ENCODE results near the gene ITGA11. TPM values are rescaled to one million over a fixed set of nuclear protein-coding genes. Genes with fewer than 3 reads are reported as not detected.
"Not testable (repeated sequence)": the region's sequence is repeated elsewhere in the genome, so short reads cannot be mapped to it uniquely, and the experiment has no call there.

The ITGA11 gene
- total RNA-seq, 4 donors from 2014 or later: 3.3 to 15.8 (median 8.6) TPM

GRCh38 chr15:68399096-68400065 lies 32.6 kb downstream of the ITGA11 start:
- H3K27ac ChIP-seq (replicated peaks in 1 of 4): no peak overlapping the region
- WGBS: 90% methylated on average over 5 of the region's 5 CpGs
- intact Hi-C loops (cut with DNase I): no loop called here

GRCh38 chr15:68397999-68398398 lies 34.0 kb downstream of the ITGA11 start:
- no CpG with 5 or more reads among the region's 3 CpGs for WGBS
- intact Hi-C loops (cut with DNase I); H3K27me3 ChIP-seq; H3K9me3 ChIP-seq; H3K27ac ChIP-seq (replicated peaks in 1 of 4); H3K4me1 ChIP-seq; H3K36me3 ChIP-seq; DNase-seq (ENCODE audit: extremely low spot score); H3K4me3 ChIP-seq: not testable (repeated sequence)

More at GRCh38 chr15:68399096-68400065, 32.6 kb downstream of the ITGA11 start:
- DNase-seq (ENCODE audit: extremely low spot score): peak; percentile 26
- peaks cover 0 to 11% (median 6%) of the 10 kb centered on the region in 4 donors for H3K9me3 ChIP-seq
- H3K36me3 ChIP-seq: no peaks in the 10 kb centered on the region
- no peaks in the 10 kb centered on the region for H3K27me3 ChIP-seq
- TF ChIP-seq CTCF (IDR thresholded peaks at IDR 0.05) (no peak), POLR2AphosphoS5 (IDR thresholded peaks at IDR 0.05) (no peak), EP300 (IDR thresholded peaks at IDR 0.05) (no peak), POLR2A (IDR thresholded peaks at IDR 0.05; ENCODE audit: low read depth) (no peak)
- no peak overlapping the region for H3K4me3 ChIP-seq
- H3K4me1 ChIP-seq: no peaks in the 10 kb centered on the region

GRCh38 chr15:68396068-68396467 lies 35.9 kb downstream of the ITGA11 start:
- WGBS: 87% methylated on average over 1 of the region's 1 CpG
- Histone ChIP-seq H3K9me3 (peaks cover 0 to 14% (median 5%) of the 10 kb centered on the region in 4 donors), H3K36me3 (no peaks in the 10 kb centered on the region), H3K27ac (replicated peaks in 1 of 4) (no peak overlapping the region), H3K4me1 (no peaks in the 10 kb centered on the region), H3K27me3 (peaks cover 0 to 3% (median 0%) of the 10 kb centered on the region in 4 donors), H3K4me3 (no peak overlapping the region)
- TF ChIP-seq POLR2AphosphoS5 (IDR thresholded peaks at IDR 0.05) (no peak), CTCF (IDR thresholded peaks at IDR 0.05) (no peak), POLR2A (IDR thresholded peaks at IDR 0.05; ENCODE audit: low read depth) (no peak), EP300 (IDR thresholded peaks at IDR 0.05) (no peak)
- no peak for DNase-seq (ENCODE audit: extremely low spot score)
- intact Hi-C loops (cut with DNase I): no loop called here

- DNase-seq (ENCODE audit: extremely low spot score): peak; percentile 37
- Histone ChIP-seq H3K36me3 (no peaks in the 10 kb centered on the region), H3K27ac (replicated peaks in 1 of 4) (no peak overlapping the region), H3K4me1 (no peaks in the 10 kb centered on the region), H3K9me3 (peaks cover 0 to 14% (median 5%) of the 10 kb centered on the region in 4 donors), H3K27me3 (peaks cover 0 to 46% (median 0%) of the 10 kb centered on the region in 4 donors), H3K4me3 (no peak overlapping the region)
- 90% methylated on average over 2 of the region's 2 CpGs for WGBS
- TF ChIP-seq CTCF (IDR thresholded peaks at IDR 0.05): no peak
- TF ChIP-seq POLR2AphosphoS5 (IDR thresholded peaks at IDR 0.05): no peak
- no peak for TF ChIP-seq POLR2A (IDR thresholded peaks at IDR 0.05; ENCODE audit: low read depth)
- TF ChIP-seq EP300 (IDR thresholded peaks at IDR 0.05): no peak
- intact Hi-C loops (cut with DNase I): no loop called here
Observed at GRCh38 chr15:68391121-68391520, 40.8 kb downstream of the ITGA11 start.

GRCh38 chr15:68389936-68390817 lies 41.8 kb downstream of the ITGA11 start:
- Histone ChIP-seq H3K27ac (replicated peaks in 1 of 4) (no peak overlapping the region), H3K9me3 (peaks cover 0 to 12% (median 5%) of the 10 kb centered on the region in 4 donors), H3K27me3 (peaks cover 0 to 46% (median 0%) of the 10 kb centered on the region in 4 donors), H3K4me1 (no peaks in the 10 kb centered on the region), H3K4me3 (no peak overlapping the region), H3K36me3 (no peaks in the 10 kb centered on the region)
- 72% methylated on average over 12 of the region's 15 CpGs for WGBS
- DNase-seq (ENCODE audit: extremely low spot score): peak; percentile 68
- intact Hi-C loops (cut with DNase I): no loop called here
- TF ChIP-seq POLR2AphosphoS5 (IDR thresholded peaks at IDR 0.05): no peak
- no peak for TF ChIP-seq POLR2A (IDR thresholded peaks at IDR 0.05; ENCODE audit: low read depth)
- no peak for TF ChIP-seq CTCF (IDR thresholded peaks at IDR 0.05)
- no peak for TF ChIP-seq EP300 (IDR thresholded peaks at IDR 0.05)
